ENCODE results near the gene USP3.
A peak's percentile ranks its signal among the peaks of the same experiment; 100 is the strongest.
"Not testable (repeated sequence)": the region's sequence is repeated elsewhere in the genome, so short reads cannot be mapped to it uniquely, and the experiment has no call there.

Gene USP3

DNA sequence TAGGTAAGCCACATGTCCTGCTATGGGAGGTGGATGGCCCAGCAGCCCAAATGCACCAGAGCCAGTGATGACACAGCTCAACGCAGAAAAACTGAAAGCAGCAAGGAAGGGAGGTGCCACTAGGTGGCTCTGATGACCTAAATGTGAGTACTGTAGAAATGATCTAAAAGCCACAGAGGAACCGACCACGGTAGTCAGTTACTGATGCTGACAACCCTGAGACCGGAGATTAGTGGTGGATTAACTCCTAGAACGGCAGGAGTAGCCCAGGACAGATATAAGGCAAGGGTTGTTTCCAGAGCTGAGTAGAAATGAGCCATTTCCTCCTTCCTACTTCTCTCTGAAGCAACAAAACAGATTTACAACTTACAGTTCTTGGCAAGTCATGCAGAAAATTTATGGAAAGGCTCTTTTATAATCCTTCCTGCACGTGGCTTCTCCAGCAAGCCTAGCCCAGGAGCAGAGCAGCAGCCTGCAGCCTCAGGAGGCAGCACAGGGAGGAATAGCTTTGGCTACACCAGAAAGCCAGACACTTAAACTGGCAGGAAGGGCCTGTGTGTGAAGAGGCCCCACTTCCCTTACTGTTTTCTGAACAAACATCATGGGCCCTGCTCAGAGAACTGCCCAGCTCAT lies 105.9 kb downstream of the USP3 start:
- no peak for TF ChIP-seq JUND (IDR thresholded peaks at IDR 0.05; ENCODE audit: low read depth)
- in situ Hi-C loops (cut with HindIII; ENCODE audit: low pct_unique_long_range_greater_than_20kb, low sequenced_read_pairs): no loop called here
- DNase-seq (ENCODE audit: low read depth in 1 of 2, low spot score in 1 of 2): peak; percentile 69 to 83

- no peak for DNase-seq (ENCODE audit: low read depth in 1 of 2, low spot score in 1 of 2)
- in situ Hi-C loops (cut with HindIII; ENCODE audit: low pct_unique_long_range_greater_than_20kb, low sequenced_read_pairs): no loop called here
- no peak for TF ChIP-seq JUND (IDR thresholded peaks at IDR 0.05; ENCODE audit: low read depth)
Measured at GRCh38 chr15:63611177-63611576, 106.8 kb downstream of the USP3 start.

DNA sequence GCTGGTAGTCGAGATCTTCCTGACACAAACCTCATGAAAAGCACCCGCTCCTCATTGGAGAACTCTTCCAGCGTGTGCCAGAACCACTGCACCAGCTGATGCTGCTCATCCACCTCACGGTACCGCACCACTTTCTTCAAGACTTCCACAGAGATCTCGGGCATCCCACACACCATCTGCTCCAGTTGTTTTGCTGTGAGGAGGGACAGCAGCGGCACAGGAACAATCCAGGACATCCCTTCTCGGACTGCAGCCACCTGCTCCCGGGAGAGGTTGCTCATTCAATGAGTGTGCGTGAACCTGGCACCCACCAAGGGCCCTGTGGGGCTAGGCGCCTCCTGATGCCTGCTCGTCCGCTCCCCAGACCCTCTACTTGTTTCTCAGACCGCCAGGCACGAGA lies 107.9 kb downstream of the USP3 start:
- DNase-seq (ENCODE audit: low read depth in 1 of 2, low spot score in 1 of 2): no peak
- in situ Hi-C loops (cut with HindIII; ENCODE audit: low pct_unique_long_range_greater_than_20kb, low sequenced_read_pairs): no loop called here

GRCh38 chr15:63615935-63616334 lies 111.5 kb downstream of the USP3 start:
- no peak for DNase-seq (ENCODE audit: low read depth in 1 of 2, low spot score in 1 of 2)
- in situ Hi-C loops (cut with HindIII; ENCODE audit: low pct_unique_long_range_greater_than_20kb, low sequenced_read_pairs): no loop called here
- TF ChIP-seq JUND (IDR thresholded peaks at IDR 0.05; ENCODE audit: low read depth): no peak

More for the DNA sequence above, 107.9 kb downstream of the USP3 start:
- TF ChIP-seq JUND (IDR thresholded peaks at IDR 0.05; ENCODE audit: low read depth): no peak

DNA sequence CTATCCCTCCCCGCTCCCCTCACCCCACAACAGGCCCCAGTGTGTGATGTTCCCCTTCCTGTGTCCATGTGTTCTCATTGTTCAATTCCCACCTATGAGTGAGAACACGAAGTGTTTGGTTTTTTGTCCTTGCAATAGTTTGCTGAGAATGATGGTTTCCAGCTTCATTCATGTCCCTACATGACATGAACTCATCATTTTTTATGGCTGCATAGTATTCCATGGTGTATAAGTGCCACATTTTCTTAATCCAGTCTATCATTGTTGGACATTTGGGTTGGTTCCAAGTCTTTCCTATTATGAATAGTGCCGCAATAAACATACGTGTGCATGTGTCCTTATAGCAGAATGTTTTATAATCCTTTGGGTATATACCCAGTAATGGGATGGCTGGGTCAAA lies 112.8 kb downstream of the USP3 start:
- DNase-seq (ENCODE audit: low read depth in 1 of 2, low spot score in 1 of 2); in situ Hi-C loops (cut with HindIII; ENCODE audit: low pct_unique_long_range_greater_than_20kb, low sequenced_read_pairs): not testable (repeated sequence)

- DNase-seq (ENCODE audit: low read depth in 1 of 2, low spot score in 1 of 2); in situ Hi-C loops (cut with HindIII; ENCODE audit: low pct_unique_long_range_greater_than_20kb, low sequenced_read_pairs): not testable (repeated sequence)
Measured at GRCh38 chr15:63617627-63618026, 113.2 kb downstream of the USP3 start.

- DNase-seq (ENCODE audit: low read depth in 1 of 2, low spot score in 1 of 2): not testable (repeated sequence)
Measured at GRCh38 chr15:63620760-63621159, 116.4 kb downstream of the USP3 start.

DNA sequence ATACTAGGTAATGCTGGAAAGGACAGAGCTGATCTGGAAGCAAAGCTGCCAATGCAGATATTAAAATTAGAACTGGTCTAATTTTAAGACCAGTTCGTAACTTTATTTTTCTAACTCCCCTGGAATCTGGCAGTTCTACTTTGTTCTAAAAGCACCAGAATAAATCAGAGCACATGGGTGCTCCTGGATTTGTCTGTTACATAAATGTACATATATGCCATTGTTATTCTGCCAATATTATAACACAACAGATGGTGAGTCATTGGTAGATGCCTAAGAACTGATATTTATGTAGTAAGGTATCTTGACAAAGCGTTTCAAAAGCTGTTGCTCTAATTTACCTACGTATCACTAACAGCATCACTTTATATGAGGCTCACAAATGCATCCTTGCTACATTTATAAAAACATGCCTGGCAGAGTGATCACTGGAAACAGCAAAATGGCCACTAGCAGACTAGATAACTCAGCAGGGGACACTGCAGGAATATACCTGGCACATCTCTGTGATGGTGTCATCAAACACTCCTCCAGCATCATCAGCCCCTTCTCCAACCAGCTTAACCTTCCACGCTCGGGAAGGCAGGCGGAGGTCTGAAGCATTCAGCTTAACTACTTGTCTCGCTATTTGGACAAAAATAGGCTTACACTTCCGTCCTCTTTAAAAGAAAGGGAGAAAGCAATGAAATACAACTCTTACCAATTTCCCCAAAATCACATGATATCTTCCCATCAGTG lies 119.0 kb downstream of the USP3 start:
- DNase-seq (ENCODE audit: low read depth in 1 of 2, low spot score in 1 of 2): no peak
- in situ Hi-C loops (cut with HindIII; ENCODE audit: low pct_unique_long_range_greater_than_20kb, low sequenced_read_pairs): no loop called here
- TF ChIP-seq JUND (IDR thresholded peaks at IDR 0.05; ENCODE audit: low read depth): no peak

More at GRCh38 chr15:63620760-63621159, 116.4 kb downstream of the USP3 start:
- in situ Hi-C loops (cut with HindIII; ENCODE audit: low pct_unique_long_range_greater_than_20kb, low sequenced_read_pairs): not testable (repeated sequence)

DNA sequence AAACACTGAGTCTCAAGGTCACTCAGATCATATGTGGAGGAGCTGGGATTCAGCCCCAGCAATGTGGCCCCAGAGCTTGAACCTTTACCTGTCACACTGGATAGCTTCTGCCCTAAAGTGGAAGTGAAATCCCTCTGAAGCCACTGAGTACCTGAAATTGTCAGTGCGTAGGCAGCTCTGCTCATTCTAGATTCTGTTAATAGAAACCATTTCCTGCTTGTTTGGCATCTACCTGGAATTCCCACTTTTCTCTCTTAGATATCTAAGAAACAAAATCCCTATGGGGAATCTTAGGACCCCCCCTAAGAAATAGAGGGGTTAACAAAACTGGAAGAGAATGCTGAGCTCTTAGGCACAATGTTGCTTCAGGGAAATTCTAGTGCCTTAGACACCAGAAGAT lies 122.6 kb downstream of the USP3 start:
- DNase-seq (ENCODE audit: low read depth in 1 of 2, low spot score in 1 of 2): no peak
- TF ChIP-seq JUND (IDR thresholded peaks at IDR 0.05; ENCODE audit: low read depth): no peak

GRCh38 chr15:63628123-63628822 lies 123.9 kb downstream of the USP3 start:
- in situ Hi-C loops (cut with HindIII; ENCODE audit: low pct_unique_long_range_greater_than_20kb, low sequenced_read_pairs): no loop called here
- DNase-seq (ENCODE audit: low read depth in 1 of 2, low spot score in 1 of 2): no peak
- TF ChIP-seq JUND (IDR thresholded peaks at IDR 0.05; ENCODE audit: low read depth): no peak

More for the DNA sequence above, 122.6 kb downstream of the USP3 start:
- in situ Hi-C loops (cut with HindIII; ENCODE audit: low pct_unique_long_range_greater_than_20kb, low sequenced_read_pairs): no loop called here

- TF ChIP-seq JUND (IDR thresholded peaks at IDR 0.05; ENCODE audit: low read depth): no peak
- in situ Hi-C loops (cut with HindIII; ENCODE audit: low pct_unique_long_range_greater_than_20kb, low sequenced_read_pairs): no loop called here
Measured at GRCh38 chr15:63630036-63630751, 125.8 kb downstream of the USP3 start.

GRCh38 chr15:63633312-63633711 lies 128.9 kb downstream of the USP3 start:
- no peak for TF ChIP-seq JUND (IDR thresholded peaks at IDR 0.05; ENCODE audit: low read depth)
- in situ Hi-C loops (cut with HindIII; ENCODE audit: low pct_unique_long_range_greater_than_20kb, low sequenced_read_pairs): no loop called here
- DNase-seq (ENCODE audit: low read depth in 1 of 2, low spot score in 1 of 2): no peak

More at GRCh38 chr15:63630036-63630751, 125.8 kb downstream of the USP3 start:
- no peak for DNase-seq (ENCODE audit: low read depth in 1 of 2, low spot score in 1 of 2)
